GM06990 (cell line): ENCODE results near the gene ELANE.
A peak's percentile ranks its signal among the peaks of the same experiment; 100 is the strongest.

Experiments
- DNase-seq: peaks from one replicate; pipeline ENCODE4 v3.0.0-alpha.2; 2011; ENCODE audit not compliant: insufficient read length; ENCODE audit errors: extremely low read depth
- H3K27me3 ChIP-seq: replicated peaks from 2 replicates; pipeline ENCODE4 v1.6.0; 2011; ENCODE audit warnings: low read length; ENCODE audit not compliant: control insufficient read depth, insufficient read depth
- H3K36me3 ChIP-seq: 2 replicates; pipeline ENCODE4 v1.5.1; 2011; ENCODE audit warnings: low read length; ENCODE audit not compliant: control insufficient read depth, insufficient read depth
- H3K4me3 ChIP-seq: replicated peaks from 2 replicates; pipeline ENCODE4 v1.5.1; 2011; ENCODE audit warnings: low read depth, mild to moderate bottlenecking, control low read depth, low read length
- CTCF ChIP-seq: IDR thresholded peaks from 2 replicates; pipeline ENCODE4 v1.5.1; 2011; ENCODE audit warnings: low read length, control low read depth, mild to moderate bottlenecking, inconsistent platforms; ENCODE audit not compliant: insufficient read depth, poor library complexity, severe bottlenecking

Gene ELANE

GRCh38 chr19:852136-853013 lies at the start of gene ELANE:
Gene ELANE (plus strand): TSS chr19:852303. CDS start chr19:852329, 26 bp downstream.
- no peak for TF ChIP-seq CTCF
- Histone ChIP-seq H3K4me3 (no peak within 1 kb of the TSS), H3K27me3 (peaks cover 1% of the 10 kb centered on the region), H3K36me3 (no peaks in the 10 kb centered on the region)
- no peak for DNase-seq

- H3K27me3 ChIP-seq, result no peaks in the 10 kb centered on the region
- no peak for TF ChIP-seq CTCF
- no peak for DNase-seq
- no peak overlapping the region for H3K4me3 ChIP-seq
- H3K36me3 ChIP-seq, result peaks cover 66% of the 10 kb centered on the region
Measured at GRCh38 chr19:802498-803098, 49.5 kb upstream of the ELANE start.

GRCh38 chr19:803099-803561 lies 49.0 kb upstream of the ELANE start:
- no peaks in the 10 kb centered on the region for H3K27me3 ChIP-seq
- H3K4me3 ChIP-seq, result no peak overlapping the region
- no peak for TF ChIP-seq CTCF
- peaks cover 68% of the 10 kb centered on the region for H3K36me3 ChIP-seq
- DNase-seq, result peak; percentile 1

- H3K36me3 ChIP-seq, result peaks cover 68% of the 10 kb centered on the region
Measured at GRCh38 chr19:803686-804418, 48.3 kb upstream of the ELANE start.

More at GRCh38 chr19:803686-804418, 48.3 kb upstream of the ELANE start:
- Histone ChIP-seq H3K27me3 (no peaks in the 10 kb centered on the region), H3K4me3 (no peak overlapping the region)
- TF ChIP-seq CTCF, result no peak
- no peak for DNase-seq
